GM21723 (cell line): ENCODE data around the gene AK9.
A peak's percentile ranks its signal among the peaks of the same experiment; 100 is the strongest.

Experiments
- ATAC-seq: cut with Tn5 transposase; IDR thresholded peaks from one replicate; pipeline ENCODE4 v1.9.1; 2021; ENCODE audit warnings: mild to moderate bottlenecking, moderate library complexity; ENCODE audit not compliant: unreplicated experiment

AK9 gene

GRCh38 chr6:109485266-109485935 lies 205.6 kb downstream of the AK9 start:
- ATAC-seq, result no peak

DNA sequence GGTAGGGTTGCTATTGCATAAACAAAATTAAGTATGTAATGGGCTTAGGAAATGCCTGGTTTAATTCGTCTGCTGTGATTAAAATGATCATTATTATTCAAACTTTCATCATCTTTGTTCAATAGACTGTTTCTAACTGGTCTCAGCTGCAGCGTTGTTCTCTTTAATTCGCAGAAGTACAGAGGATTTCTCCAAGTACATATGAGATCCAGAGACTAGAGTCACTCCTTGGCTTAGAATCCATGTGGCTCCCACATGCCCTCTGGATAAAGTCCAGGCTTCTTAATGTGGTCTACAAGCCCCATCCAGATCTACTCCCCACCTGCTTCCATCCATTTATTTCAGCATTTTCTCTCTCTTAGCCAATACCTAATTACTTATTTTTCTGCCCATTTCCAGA lies 206.9 kb downstream of the AK9 start:
- no peak for ATAC-seq

- ATAC-seq, result peak; percentile 5
Measured at GRCh38 chr6:109483735-109484057, 207.3 kb downstream of the AK9 start.

DNA sequence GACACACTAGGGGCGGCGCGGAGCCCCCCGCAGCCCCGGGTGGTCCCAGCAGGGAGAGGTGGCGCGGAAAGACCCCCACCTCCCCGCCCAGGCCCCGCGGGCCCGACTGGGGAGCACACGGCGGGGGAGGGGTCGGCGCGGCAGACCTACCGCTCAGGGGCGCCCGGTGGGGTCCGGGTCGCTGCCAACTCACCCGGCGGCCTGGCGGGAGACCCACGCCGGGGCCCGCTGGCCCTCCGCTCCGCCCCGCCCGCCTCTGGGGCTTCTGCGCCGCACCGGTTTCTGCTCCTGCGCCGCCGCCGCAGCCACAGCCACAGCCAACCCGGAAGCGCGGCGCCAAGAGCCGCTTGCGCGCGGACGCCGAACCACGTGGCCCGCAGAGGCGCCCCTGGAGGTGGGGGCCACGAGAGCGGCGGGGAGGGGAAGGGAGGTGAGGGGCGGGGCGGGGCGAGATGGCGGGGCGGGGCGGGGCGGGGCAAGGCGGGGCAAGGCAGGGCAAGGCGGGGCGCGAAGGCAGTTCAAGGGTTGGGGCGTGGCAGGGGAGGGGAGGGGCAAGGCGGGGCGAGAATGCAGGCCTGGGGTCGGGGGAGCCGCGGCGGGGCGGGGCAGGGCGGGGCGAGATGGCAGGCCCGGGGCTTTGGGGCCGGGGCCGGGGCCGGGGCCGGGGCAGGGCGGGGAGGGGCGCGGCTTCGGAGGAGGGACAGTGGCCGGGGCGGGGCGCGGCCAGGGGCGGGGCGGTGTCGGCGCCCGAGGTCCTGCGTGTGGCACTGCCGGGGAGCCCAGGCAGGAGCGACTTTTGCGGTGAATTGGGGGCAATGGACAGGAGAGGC lies 207.9 kb downstream of the AK9 start, which contains the start of gene ZBTB24:
Gene ZBTB24 (minus strand): TSS at position 315 of the 830 bp plus-strand sequence. CDS start 1,193 bp downstream, outside the sequence.
- ATAC-seq, result peak; percentile 87

DNA sequence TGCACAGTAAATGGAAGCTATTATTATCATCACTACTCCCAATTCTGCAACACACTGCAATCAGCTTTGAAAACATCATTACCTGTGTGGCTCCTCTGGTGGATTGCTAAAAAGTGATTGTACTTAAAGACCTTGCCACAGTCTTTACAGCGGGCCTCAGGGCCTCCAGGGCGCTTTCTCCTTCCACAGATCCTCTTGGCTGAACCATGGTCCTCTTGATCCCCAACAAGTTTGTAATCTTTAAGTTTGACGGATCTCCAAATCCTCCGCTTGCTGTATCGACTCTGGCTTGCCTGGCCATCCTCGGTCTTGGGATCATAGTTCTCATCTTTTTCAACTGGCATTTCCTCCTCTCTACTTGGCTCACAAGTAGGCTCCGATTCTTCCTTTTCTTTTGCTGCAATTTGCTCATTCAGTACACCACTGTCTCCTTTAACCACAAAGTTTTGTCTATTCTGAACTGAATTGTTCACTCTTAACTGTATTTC lies 210.0 kb downstream of the AK9 start:
- no peak for ATAC-seq

DNA sequence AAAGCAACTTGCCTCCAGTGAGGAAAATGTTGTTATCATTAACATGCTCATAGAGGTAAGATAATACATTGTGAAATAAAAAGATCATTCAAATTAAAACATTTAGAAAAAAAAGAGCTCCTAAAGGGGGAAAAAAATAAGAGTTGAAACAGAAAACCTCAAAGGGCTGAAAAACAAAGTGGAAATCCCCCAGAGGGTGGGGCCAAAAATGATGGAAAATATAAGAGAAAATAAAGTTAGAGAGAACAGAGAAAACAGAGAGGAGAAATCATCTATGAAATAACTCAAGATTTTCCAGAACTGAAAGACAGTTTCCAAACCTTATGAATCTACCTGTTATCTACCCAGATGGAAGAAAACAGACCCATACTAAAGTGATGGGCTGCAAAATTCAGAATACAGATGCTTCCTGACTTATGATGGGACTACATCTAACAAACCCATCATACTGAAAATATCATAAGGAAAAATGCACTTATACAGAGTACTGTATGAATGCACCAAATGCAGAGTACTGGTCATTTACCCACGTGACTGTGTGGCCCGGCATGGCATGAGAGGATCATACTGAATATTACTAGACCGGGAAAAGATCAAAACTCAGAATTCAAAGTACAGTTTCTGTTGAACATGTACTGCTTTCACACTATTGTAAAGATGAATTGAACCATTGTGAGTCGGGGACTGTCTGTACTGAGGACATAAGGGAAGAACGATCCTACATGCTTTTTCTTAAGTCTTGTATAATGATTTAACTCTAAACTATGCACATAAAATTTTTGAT lies 212.0 kb downstream of the AK9 start:
- ATAC-seq, result no peak

GRCh38 chr6:109478222-109478805 lies 212.7 kb downstream of the AK9 start:
- ATAC-seq, result no peak

DNA sequence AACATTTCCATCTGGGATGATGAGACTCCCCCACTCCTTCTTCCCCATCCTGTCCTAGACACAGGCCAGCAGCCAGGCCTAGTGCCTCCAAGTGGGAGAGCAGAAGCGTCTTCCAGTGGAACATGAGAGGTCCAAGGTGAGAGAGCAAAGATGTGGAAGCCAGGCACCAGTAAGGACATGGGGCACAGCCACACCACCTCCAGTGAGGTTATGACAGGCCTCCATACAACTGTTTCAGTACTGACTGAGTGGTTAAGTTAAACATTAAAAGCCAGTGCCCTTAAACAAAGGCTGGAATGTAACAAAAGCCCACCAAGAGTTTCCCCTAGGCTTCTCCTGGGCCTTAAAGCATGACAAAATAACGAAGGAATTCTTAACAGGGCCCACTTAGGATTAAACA lies 213.3 kb downstream of the AK9 start:
- ATAC-seq, result no peak

DNA sequence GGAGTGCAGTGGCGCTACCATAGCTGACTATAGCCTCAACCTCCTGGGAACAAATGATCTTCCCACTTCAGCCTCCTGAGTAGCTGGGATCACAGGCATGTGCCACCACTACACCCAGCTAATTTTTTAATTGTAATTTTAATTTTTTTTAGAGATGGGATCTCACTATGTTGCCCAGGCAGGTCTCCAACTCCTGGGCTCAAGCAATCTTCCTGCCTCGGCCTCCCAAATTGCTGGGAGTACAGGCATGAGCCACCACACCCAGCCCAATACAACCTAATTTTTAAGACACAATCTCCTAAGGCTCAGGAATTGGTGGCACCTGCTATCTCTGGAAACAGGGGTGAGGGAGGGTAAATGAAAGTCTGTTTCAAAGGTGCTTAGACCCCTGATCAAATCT lies 213.8 kb downstream of the AK9 start:
- ATAC-seq, result no peak

DNA sequence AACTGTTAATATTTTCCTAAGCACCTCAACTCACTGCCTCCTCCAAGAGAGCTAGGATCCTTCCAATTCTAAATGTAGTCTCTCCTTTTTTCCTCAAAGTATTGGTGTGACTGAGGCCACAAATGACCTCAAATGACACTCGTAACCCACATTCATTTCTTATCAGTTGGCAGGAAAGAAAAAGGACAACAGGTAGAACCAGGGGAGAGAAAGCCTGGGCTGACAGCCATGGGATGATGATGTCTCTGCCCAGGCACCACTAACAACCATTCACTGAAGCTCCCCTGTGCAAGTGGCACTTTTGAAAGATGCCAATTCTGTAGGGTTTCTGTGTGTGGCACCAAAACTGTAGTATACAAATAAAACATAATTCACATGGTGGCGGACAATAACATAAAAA lies 215.4 kb downstream of the AK9 start:
- no peak for ATAC-seq

DNA sequence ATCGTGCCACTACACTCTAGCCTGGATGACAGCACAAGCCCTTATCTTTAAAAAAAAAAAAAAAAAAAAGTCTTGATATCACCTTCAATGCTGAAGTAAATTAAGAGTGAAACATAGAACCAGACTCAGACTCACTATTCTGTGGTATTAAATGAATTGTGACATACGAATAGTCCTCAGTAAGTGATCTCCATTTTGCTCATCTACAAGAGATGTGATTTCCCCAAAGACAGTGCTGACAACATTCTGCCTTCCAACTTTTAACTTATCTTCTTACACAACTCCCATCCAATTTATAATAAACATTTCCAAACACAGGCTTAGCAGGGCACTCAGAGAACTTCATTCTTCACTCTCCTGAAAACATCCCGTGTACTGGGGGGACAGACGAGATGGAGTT lies 216.0 kb downstream of the AK9 start:
- no peak for ATAC-seq

- ATAC-seq, result no peak
Measured at GRCh38 chr6:109473120-109473519, 217.9 kb downstream of the AK9 start.

GRCh38 chr6:109472132-109472995 lies 218.6 kb downstream of the AK9 start:
- peak; percentile 69 for ATAC-seq

DNA sequence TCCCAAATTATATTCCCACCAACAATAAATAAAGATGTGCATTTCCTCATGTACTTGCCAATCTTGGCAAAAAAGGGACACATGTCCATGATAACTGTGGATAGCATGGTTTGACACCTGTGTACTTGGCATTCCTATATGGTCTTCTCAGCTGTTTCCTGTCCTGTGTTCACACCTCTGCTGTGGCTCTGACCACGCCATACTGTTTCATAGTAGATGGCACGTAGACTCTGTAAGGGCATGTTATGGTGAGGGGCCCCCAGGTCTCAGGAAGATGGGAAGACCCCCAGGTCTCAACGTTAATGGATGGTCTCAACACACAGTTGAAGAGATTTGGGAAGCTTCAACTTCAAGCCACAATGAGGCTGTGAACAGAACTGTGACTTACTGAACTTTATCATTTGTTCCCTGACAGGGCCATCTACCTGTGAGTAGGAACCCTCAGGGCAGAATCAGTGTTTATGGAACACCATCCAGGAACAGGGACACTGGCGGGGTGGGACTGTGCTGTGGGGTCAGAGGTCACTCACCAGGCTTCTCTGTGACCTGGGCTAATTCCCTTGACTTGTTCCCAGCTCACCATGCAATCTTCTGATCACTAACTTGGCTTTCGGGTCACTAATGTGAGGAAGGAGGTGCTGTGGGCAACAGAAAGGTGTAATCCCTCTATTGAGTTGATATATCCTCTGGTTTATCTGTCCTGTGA lies 219.7 kb downstream of the AK9 start:
- ATAC-seq, result no peak

DNA sequence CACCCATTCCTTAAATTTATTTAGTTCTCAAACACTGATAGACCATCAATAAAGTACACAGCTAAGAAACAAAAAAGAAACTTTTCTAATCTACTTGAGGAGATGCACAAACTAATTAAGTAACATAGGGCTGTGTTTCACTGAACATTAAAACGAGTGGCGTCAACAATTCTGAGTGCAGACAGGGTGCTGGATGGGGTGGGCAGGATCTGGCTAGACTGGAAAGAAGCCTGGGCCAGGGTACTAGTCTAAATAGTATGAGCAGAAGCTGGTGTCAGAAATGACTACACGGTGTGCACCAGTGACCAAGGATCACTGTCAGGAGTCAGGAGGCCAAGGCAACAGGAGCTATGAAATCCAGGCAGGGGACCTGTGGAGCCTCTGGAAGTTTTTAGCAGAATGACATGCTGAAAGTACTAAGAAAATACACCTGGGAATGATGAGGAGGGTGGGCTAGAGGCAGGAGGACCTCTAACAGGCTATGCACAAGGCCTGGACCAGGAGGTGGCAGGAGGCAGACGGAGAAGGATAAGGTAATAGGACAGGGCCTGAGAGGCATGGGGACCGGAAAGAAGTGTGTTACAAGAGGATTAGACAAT lies 221.3 kb downstream of the AK9 start:
- no peak for ATAC-seq

DNA sequence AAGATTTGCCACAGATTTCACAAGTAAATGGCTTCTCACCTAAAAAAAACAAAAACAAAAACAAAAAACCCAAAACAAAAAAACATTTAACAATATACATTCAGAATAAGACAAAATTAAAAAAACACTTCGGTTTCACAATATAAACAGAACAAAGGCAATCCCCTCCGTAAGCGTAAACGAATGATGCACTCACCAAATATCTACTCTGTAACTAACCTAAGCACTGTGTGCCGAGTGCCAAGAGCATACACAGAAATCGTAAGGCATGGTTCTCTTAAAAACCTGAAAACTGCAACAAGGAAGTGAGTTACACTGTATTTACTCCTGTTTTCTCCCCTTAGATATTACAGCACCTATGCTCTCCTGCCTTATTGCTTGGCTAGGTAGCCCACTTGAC lies 223.3 kb downstream of the AK9 start:
- no peak for ATAC-seq

GRCh38 chr6:109466212-109466923 lies 224.6 kb downstream of the AK9 start:
- ATAC-seq, result no peak

GRCh38 chr6:109465772-109466171 lies 225.2 kb downstream of the AK9 start:
- no peak for ATAC-seq
